Erythroblast (primary cell): ENCODE measurements around the gene IL16.

ENCODE experiments used
- GATA1 ChIP-seq: IDR thresholded peaks from 2 replicates; pipeline ENCODE4 v1.6.1; 2011; ENCODE audit warnings: low read depth, mild to moderate bottlenecking, control low read depth, low read length, moderate library complexity
- POLR2A ChIP-seq: IDR thresholded peaks from 2 replicates; pipeline ENCODE4 v1.6.1; 2011; ENCODE audit warnings: mild to moderate bottlenecking, low read length

- no peak for TF ChIP-seq POLR2A
- no peak for TF ChIP-seq GATA1
Measured at GRCh38 chr15:81270188-81270587, 73.5 kb downstream of the IL16 start.
